Kidney (tissue), 14 donors: ENCODE measurements around the gene ALLC. TPM values are rescaled to one million over a fixed set of nuclear protein-coding genes. Genes with fewer than 3 reads are reported as not detected.
"Not testable (repeated sequence)": the region's sequence is repeated elsewhere in the genome, so short reads cannot be mapped to it uniquely, and the experiment has no call there.

ENCODE experiments used
- DNase-seq, 5 donors: peaks; one replicate each; pipeline ENCODE4 v3.0.0-alpha.2; 2013 to 2020
- FAIRE-seq: peaks from 2 replicates; lab custom pipeline; 2012; peaks lifted over from hg19 to GRCh38; lab: Jason Lieb, UNC
- H3K27ac ChIP-seq, 2 donors: one replicate each; pipeline ENCODE4 v1.7.0; 2013; ENCODE audit warnings: low read depth in 2 of 2, low read length in 2 of 2, inconsistent platforms in 1 of 2
- H3K27me3 ChIP-seq: one replicate; pipeline ENCODE4 v1.7.1; 2013; ENCODE audit warnings: low read length, inconsistent platforms; ENCODE audit not compliant: control insufficient read depth, insufficient read depth
- H3K36me3 ChIP-seq, 3 donors: one replicate each; pipeline versions ENCODE4 v1.7.0 to v1.7.1; 2013; ENCODE audit warnings: low read length in 3 of 3, control low read depth in 1 of 3, inconsistent platforms in 1 of 3; ENCODE audit not compliant: insufficient read depth in 3 of 3, control insufficient read depth in 2 of 3
- H3K4me1 ChIP-seq, 3 donors: one replicate each; pipeline versions ENCODE4 v1.7.0 to v1.7.1; 2013; ENCODE audit warnings: low read length in 3 of 3, inconsistent platforms in 1 of 3, low read depth in 1 of 3; ENCODE audit not compliant: control insufficient read depth in 2 of 3, insufficient read depth in 2 of 3
- H3K4me3 ChIP-seq, 3 donors: one replicate each; pipeline versions ENCODE4 v1.7.0 to v1.8.1; 2013; ENCODE audit warnings: low read length in 3 of 3, control low read depth in 1 of 3, inconsistent platforms in 1 of 3
- H3K9ac ChIP-seq, 3 donors: one replicate each; pipeline versions ENCODE4 v1.7.0 to v1.7.1; 2013; ENCODE audit warnings: low read length in 3 of 3, control low read depth in 1 of 3, inconsistent platforms in 1 of 3
- H3K9me3 ChIP-seq, 3 donors: one replicate each; pipeline versions ENCODE4 v1.7.0 to v1.7.1; 2013; ENCODE audit warnings: low read length in 3 of 3, control low read depth in 1 of 3, inconsistent platforms in 1 of 3; ENCODE audit not compliant: control insufficient read depth in 2 of 3, insufficient read depth in 1 of 3
- CTCF ChIP-seq: IDR thresholded peaks from 3 replicates; pipeline ENCODE4 v1.5.1; 2012; ENCODE audit warnings: mild to moderate bottlenecking, moderate library complexity, borderline replicate concordance; ENCODE audit not compliant: insufficient read depth; ENCODE audit errors: extremely low read depth
- intact Hi-C: fragments of 100-400 bp; cut with DNase I; formaldehyde crosslinking; loops from one replicate; pipeline ENCODE4 v1.11.1; 2022
- polyA plus RNA-seq: library from polyadenylated mRNA; stranded (reverse); fragments of 350-450 nt; fragmentation: Illumina TruSeq; extraction: RNeasy Lipid Tissue Mini Kit (QIAGEN cat#74804); gene quantifications from one replicate; pipeline ENCODE4 v1.2.3, GENCODE V29; 2014; ENCODE audit warnings: low read depth, low replicate concordance; ENCODE audit not compliant: insufficient read depth
- total RNA-seq: library from RNA; stranded (reverse); fragmentation: NEBNext Ultra II Directional; extraction: Animal tissue kit (Norgen Biotek cat#: 25700); gene quantifications from one replicate; pipeline ENCODE4 v1.2.1, GENCODE V29; 2021
- donor health status: control.
- donor health status: control.
- donor health status: control.
- donor health status: control.
- donor health status: control.
- donor health status: DM: yes; HTN: yes; CAD: no.
- donor health status: Normal renal cell carcinoma (clear cell type).

ALLC gene
- total and polyA plus RNA-seq, 2 donors from 2014 or later, result 1.3 TPM; not detected in 1

GRCh38 chr2:3635171-3635974 is 22.6 kb upstream of the ALLC start:
- FAIRE-seq (no peak), DNase-seq (peak in 2 of 5 donors; percentile 22 to 47)
- Histone ChIP-seq H3K9ac (no peak overlapping the region), H3K36me3 (no peaks in the 10 kb centered on the region), H3K27ac (no peak overlapping the region), H3K27me3 (no peaks in the 10 kb centered on the region), H3K9me3 (no peaks in the 10 kb centered on the region), H3K4me3 (no peak overlapping the region), H3K4me1 (peaks cover 0 to 6% (median 0%) of the 10 kb centered on the region in 3 donors)
- no peak for TF ChIP-seq CTCF
- intact Hi-C loops, result no loop called here

- peak in 2 of 5 donors; percentile 5 to 11 for DNase-seq
Measured at GRCh38 chr2:3635975-3636327, 22.0 kb upstream of the ALLC start.

GRCh38 chr2:3636586-3637310 is 21.3 kb upstream of the ALLC start:
- Histone ChIP-seq H3K9ac (no peak overlapping the region), H3K36me3 (no peaks in the 10 kb centered on the region), H3K9me3 (no peaks in the 10 kb centered on the region), H3K27ac (no peak overlapping the region), H3K4me1 (peaks cover 0 to 2% (median 0%) of the 10 kb centered on the region in 3 donors), H3K27me3 (no peaks in the 10 kb centered on the region), H3K4me3 (no peak overlapping the region)
- TF ChIP-seq CTCF, result no peak
- DNase-seq, result peak in 3 of 5 donors; percentile 8 to 37 (median 28)
- no peak for FAIRE-seq
- intact Hi-C loops, result no loop called here

More at GRCh38 chr2:3635975-3636327, 22.0 kb upstream of the ALLC start:
- H3K27ac ChIP-seq, FAIRE-seq, H3K4me3 ChIP-seq, H3K36me3 ChIP-seq, H3K4me1 ChIP-seq, H3K9ac ChIP-seq, H3K9me3 ChIP-seq, intact Hi-C loops, H3K27me3 ChIP-seq: not testable (repeated sequence)

- Histone ChIP-seq H3K9ac (no peak overlapping the region), H3K27ac (no peak overlapping the region), H3K27me3 (no peaks in the 10 kb centered on the region), H3K4me3 (no peak overlapping the region), H3K4me1 (no peaks in the 10 kb centered on the region), H3K36me3 (no peaks in the 10 kb centered on the region), H3K9me3 (no peaks in the 10 kb centered on the region)
- DNase-seq (peak in 1 of 5 donors; percentile 41), FAIRE-seq (no peak)
- TF ChIP-seq CTCF, result no peak
- intact Hi-C loops, result no loop called here
Measured at GRCh38 chr2:3637311-3637675, 20.7 kb upstream of the ALLC start.
